Body of pancreas (tissue), 4 donors: Measurements from ENCODE around the gene ADAMTSL1.

Source experiments
- CTCF ChIP-seq, 7 experiments: fragments of 450-650 bp in 4 of 7; fragments of 200-600 bp in 3 of 7; sonication (generic) in 3 of 7; IDR thresholded peaks; one replicate each; pipeline ENCODE4 v1.5.1; 2016 to 2019; ENCODE audit warnings: antibody characterized with exemption in 7 of 7
- POLR2A ChIP-seq, 3 donors: fragments of 450-650 bp; IDR thresholded peaks; one replicate each; pipeline ENCODE4 v1.6.1; 2016; ENCODE audit warnings: antibody characterized with exemption in 3 of 3, mild to moderate bottlenecking in 2 of 3

GRCh38 chr9:18721267-18721994, 247.5 kb downstream of the ADAMTSL1 start:
- TF ChIP-seq CTCF (IDR thresholded peaks at IDR 0.05) (no peak), POLR2A (IDR thresholded peaks at IDR 0.05) (no peak)
